GM23248 (cell line): ENCODE measurements around the gene PATE4. TPM values are rescaled to one million over a fixed set of nuclear protein-coding genes. Genes with fewer than 3 reads are reported as not detected.

Source experiments
- DNase-seq: peaks from one replicate; pipeline ENCODE4 v3.0.0-alpha.2; 2015
- H2AFZ ChIP-seq: fragments of 200-600 bp; sonication (generic); 2 replicates; pipeline ENCODE4 v1.6.1; 2016; ENCODE audit warnings: antibody characterized with exemption
- H3F3A ChIP-seq: fragments of 200-600 bp; sonication (generic); 2 replicates; pipeline ENCODE4 v1.6.1; 2016; ENCODE audit warnings: mild to moderate bottlenecking, antibody characterized with exemption, mixed run types; ENCODE audit not compliant: insufficient read depth
- H3K27ac ChIP-seq: fragments of 200-600 bp; sonication (generic); 2 replicates; pipeline ENCODE4 v1.5.1; 2016; ENCODE audit warnings: mild to moderate bottlenecking
- H3K27me3 ChIP-seq: fragments of 200-600 bp; sonication (generic); replicated peaks from 2 replicates; pipeline ENCODE4 v1.6.1; 2016; ENCODE audit warnings: mild to moderate bottlenecking; ENCODE audit not compliant: insufficient read depth
- H3K36me3 ChIP-seq: fragments of 200-600 bp; sonication (generic); 2 replicates; pipeline ENCODE4 v1.6.1; 2016; ENCODE audit warnings: low read depth, mild to moderate bottlenecking
- H3K4me1 ChIP-seq: fragments of 200-600 bp; sonication (generic); 2 replicates; pipeline ENCODE4 v1.6.1; 2016; ENCODE audit warnings: mild to moderate bottlenecking; ENCODE audit not compliant: insufficient read depth
- H3K4me2 ChIP-seq: fragments of 200-600 bp; sonication (generic); one replicate; pipeline ENCODE4 v1.6.1; 2016; ENCODE audit warnings: mild to moderate bottlenecking; ENCODE audit not compliant: unreplicated experiment
- H3K4me3 ChIP-seq: fragments of 200-600 bp; sonication (generic); 2 replicates; pipeline ENCODE4 v1.5.1; 2016; ENCODE audit warnings: mild to moderate bottlenecking
- H3K79me2 ChIP-seq: fragments of 200-600 bp; sonication (generic); 2 replicates; pipeline ENCODE4 v1.6.1; 2016; ENCODE audit warnings: mild to moderate bottlenecking; ENCODE audit not compliant: insufficient read depth
- H3K9ac ChIP-seq: fragments of 200-600 bp; sonication (generic); 2 replicates; pipeline ENCODE4 v1.6.1; 2016; ENCODE audit warnings: mild to moderate bottlenecking
- H3K9me2 ChIP-seq: fragments of 200-600 bp; sonication (generic); 2 replicates; pipeline ENCODE4 v1.6.1; 2016; ENCODE audit warnings: mixed run types, mild to moderate bottlenecking, moderate library complexity; ENCODE audit not compliant: insufficient read depth
- H3K9me3 ChIP-seq: fragments of 200-600 bp; sonication (generic); one replicate; pipeline ENCODE4 v1.6.1; 2017; ENCODE audit warnings: low read depth
- H4K20me1 ChIP-seq: fragments of 200-600 bp; sonication (generic); 2 replicates; pipeline ENCODE4 v1.6.0; 2016; ENCODE audit not compliant: insufficient read depth
- EZH2 ChIP-seq: fragments of 200-600 bp; sonication (generic); IDR thresholded peaks from 2 replicates; pipeline ENCODE4 v1.6.1; 2018; ENCODE audit warnings: antibody characterized with exemption, mild to moderate bottlenecking; ENCODE audit not compliant: insufficient read depth, poor library complexity, severe bottlenecking
- EZH2phosphoT487 ChIP-seq: fragments of 200-600 bp; sonication (generic); IDR thresholded peaks from 2 replicates; pipeline ENCODE4 v1.6.1; 2018; ENCODE audit warnings: antibody characterized with exemption, moderate library complexity, mild to moderate bottlenecking, low read depth; ENCODE audit not compliant: insufficient read depth
- WGBS, 2 experiments: methylation state at CpG; one replicate each; pipeline ENCODE4 v1.1.6; 2015 to 2017; ENCODE audit warnings: low lambda C conversion rate in 2 of 2, low coverage in 1 of 2; ENCODE audit errors: missing lambda C conversion rate in 2 of 2; 5-methylcytosine and 5-hydroxymethylcytosine counted together
- in situ Hi-C: fragments of 300-500 bp; cut with MboI; formaldehyde crosslinking; loops from 2 replicates; pipeline ENCODE4 v1.15.0; 2020
- polyA plus RNA-seq: library from polyadenylated mRNA; unstranded; fragments of >200 nt; fragmentation: Nextera tagmentation; extraction: Ambion mirVana; gene quantifications from 2 replicates; pipeline ENCODE4 v1.2.1, GENCODE V29; 2016
- total RNA-seq: library from RNA; depleted of rRNA; stranded (reverse); fragments of >200 nt; shearing (Covaris generic); gene quantifications from 2 replicates; pipeline ENCODE4 v1.2.3, GENCODE V29; 2014

The PATE4 gene
- total and polyA plus RNA-seq, 2 experiments from 2014 or later = not detected

- Histone ChIP-seq H3K9ac (no peak overlapping the region), H3K4me3 (no peak overlapping the region), H3K9me2 (no peaks in the 10 kb centered on the region), H4K20me1 (no peaks in the 10 kb centered on the region), H3K4me2 (no peak overlapping the region), H3K36me3 (no peaks in the 10 kb centered on the region), H2AFZ (no peak overlapping the region), H3K9me3 (peaks cover 10% of the 10 kb centered on the region), H3K79me2 (no peaks in the 10 kb centered on the region), H3K4me1 (no peaks in the 10 kb centered on the region), H3F3A (no peaks in the 10 kb centered on the region), H3K27ac (no peak overlapping the region), H3K27me3 (no peaks in the 10 kb centered on the region)
- 2% methylated on average over 2 of the region's 2 CpGs for WGBS, 2 experiments
- TF ChIP-seq EZH2phosphoT487 = no peak
- TF ChIP-seq EZH2 = no peak
- in situ Hi-C loops = no loop called here
- DNase-seq = no peak
Measured at GRCh38 chr11:125799808-125800207, 33.3 kb upstream of the PATE4 start.

- Histone ChIP-seq H2AFZ (no peak overlapping the region), H4K20me1 (no peaks in the 10 kb centered on the region), H3K79me2 (no peaks in the 10 kb centered on the region), H3K4me2 (no peak overlapping the region), H3K4me3 (no peak overlapping the region), H3K9me3 (peaks cover 7% of the 10 kb centered on the region), H3K27me3 (no peaks in the 10 kb centered on the region), H3K36me3 (no peaks in the 10 kb centered on the region), H3K9me2 (no peaks in the 10 kb centered on the region), H3K27ac (no peak overlapping the region), H3K9ac (no peak overlapping the region), H3K4me1 (no peaks in the 10 kb centered on the region), H3F3A (no peaks in the 10 kb centered on the region)
- TF ChIP-seq EZH2 = no peak
- no peak for TF ChIP-seq EZH2phosphoT487
- WGBS, 2 experiments = 22 to 53% methylated on average over 1 of the region's 1 CpG
- no peak for DNase-seq
- in situ Hi-C loops = no loop called here
Measured at GRCh38 chr11:125802387-125802786, 30.7 kb upstream of the PATE4 start.

- H3K79me2 ChIP-seq = no peaks in the 10 kb centered on the region
- H3K36me3 ChIP-seq = no peaks in the 10 kb centered on the region
- 93 to 100% methylated on average over 1 of the region's 1 CpG for WGBS, 2 experiments
- H2AFZ ChIP-seq = no peak overlapping the region
- DNase-seq = peak; percentile 36
- no peaks in the 10 kb centered on the region for H3K27me3 ChIP-seq
- H3K9me3 ChIP-seq = no peaks in the 10 kb centered on the region
- no peaks in the 10 kb centered on the region for H3K4me1 ChIP-seq
- no peaks in the 10 kb centered on the region for H3F3A ChIP-seq
- H3K4me3 ChIP-seq = no peak overlapping the region
- H3K27ac ChIP-seq = no peak overlapping the region
- H4K20me1 ChIP-seq = no peaks in the 10 kb centered on the region
- no peak overlapping the region for H3K9ac ChIP-seq
- TF ChIP-seq EZH2 (no peak), EZH2phosphoT487 (no peak)
- H3K4me2 ChIP-seq = no peak overlapping the region
- in situ Hi-C loops = no loop called here
- no peaks in the 10 kb centered on the region for H3K9me2 ChIP-seq
Measured at GRCh38 chr11:125807909-125808308, 25.2 kb upstream of the PATE4 start.

GRCh38 chr11:125835748-125836147 lies 2.6 kb downstream of the PATE4 start:
- in situ Hi-C loops = no loop called here
- 49 to 51% methylated on average over 6 of the region's 6 CpGs for WGBS, 2 experiments

GRCh38 chr11:125842321-125842948 lies 9.3 kb downstream of the PATE4 start:
- Histone ChIP-seq H3K27ac (no peak overlapping the region), H3K9ac (no peak overlapping the region), H3K4me2 (no peak overlapping the region), H3K36me3 (no peaks in the 10 kb centered on the region), H3K27me3 (no peaks in the 10 kb centered on the region), H3K79me2 (no peaks in the 10 kb centered on the region), H3K4me3 (no peak overlapping the region), H2AFZ (no peak overlapping the region), H3K9me3 (no peaks in the 10 kb centered on the region), H4K20me1 (no peaks in the 10 kb centered on the region), H3F3A (no peaks in the 10 kb centered on the region), H3K9me2 (no peaks in the 10 kb centered on the region), H3K4me1 (no peaks in the 10 kb centered on the region)
- WGBS, 2 experiments = 58 to 63% methylated on average over 3 of the region's 3 CpGs
- in situ Hi-C loops = no loop called here
- no peak for DNase-seq
- TF ChIP-seq EZH2 (no peak), EZH2phosphoT487 (no peak)

More at GRCh38 chr11:125835748-125836147, 2.6 kb downstream of the PATE4 start:
- Histone ChIP-seq H2AFZ (no peak overlapping the region), H3K4me3 (no peak overlapping the region), H3K9ac (no peak overlapping the region), H3K36me3 (no peaks in the 10 kb centered on the region), H3K27me3 (no peaks in the 10 kb centered on the region), H4K20me1 (no peaks in the 10 kb centered on the region), H3F3A (no peaks in the 10 kb centered on the region), H3K27ac (no peak overlapping the region), H3K79me2 (no peaks in the 10 kb centered on the region), H3K9me2 (no peaks in the 10 kb centered on the region), H3K4me2 (no peak overlapping the region), H3K9me3 (no peaks in the 10 kb centered on the region), H3K4me1 (no peaks in the 10 kb centered on the region)
- no peak for DNase-seq
- no peak for TF ChIP-seq EZH2phosphoT487
- TF ChIP-seq EZH2 = no peak
